ENCODE measurements around the gene KIF5C.

KIF5C gene

DNA sequence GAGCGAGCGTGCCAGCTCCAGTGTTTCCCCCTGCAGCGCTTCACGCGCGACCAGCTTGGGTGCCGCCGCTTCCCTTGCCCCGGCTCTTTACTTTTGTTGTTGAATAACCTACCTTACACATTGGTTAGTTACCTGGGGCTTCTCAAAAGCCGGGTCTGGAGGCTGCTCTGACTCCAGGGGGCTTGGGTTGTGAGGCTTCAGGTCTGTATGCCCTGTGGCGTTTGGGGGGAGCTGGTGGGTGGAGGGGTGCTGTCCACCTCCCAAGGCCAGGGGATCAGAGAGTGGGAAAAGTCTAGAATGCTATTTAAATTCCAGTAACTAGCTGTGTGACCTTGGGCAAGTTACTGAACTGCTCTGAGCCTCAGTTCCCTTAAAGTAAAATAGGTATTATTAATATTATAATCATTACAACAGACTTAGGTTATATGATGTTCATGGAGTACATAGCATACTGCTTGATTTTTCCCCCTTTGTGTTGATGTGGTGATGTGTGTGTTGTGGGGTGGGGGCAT, 164.2 kb downstream of the KIF5C start:
- TF ChIP-seq, protein P1, sequence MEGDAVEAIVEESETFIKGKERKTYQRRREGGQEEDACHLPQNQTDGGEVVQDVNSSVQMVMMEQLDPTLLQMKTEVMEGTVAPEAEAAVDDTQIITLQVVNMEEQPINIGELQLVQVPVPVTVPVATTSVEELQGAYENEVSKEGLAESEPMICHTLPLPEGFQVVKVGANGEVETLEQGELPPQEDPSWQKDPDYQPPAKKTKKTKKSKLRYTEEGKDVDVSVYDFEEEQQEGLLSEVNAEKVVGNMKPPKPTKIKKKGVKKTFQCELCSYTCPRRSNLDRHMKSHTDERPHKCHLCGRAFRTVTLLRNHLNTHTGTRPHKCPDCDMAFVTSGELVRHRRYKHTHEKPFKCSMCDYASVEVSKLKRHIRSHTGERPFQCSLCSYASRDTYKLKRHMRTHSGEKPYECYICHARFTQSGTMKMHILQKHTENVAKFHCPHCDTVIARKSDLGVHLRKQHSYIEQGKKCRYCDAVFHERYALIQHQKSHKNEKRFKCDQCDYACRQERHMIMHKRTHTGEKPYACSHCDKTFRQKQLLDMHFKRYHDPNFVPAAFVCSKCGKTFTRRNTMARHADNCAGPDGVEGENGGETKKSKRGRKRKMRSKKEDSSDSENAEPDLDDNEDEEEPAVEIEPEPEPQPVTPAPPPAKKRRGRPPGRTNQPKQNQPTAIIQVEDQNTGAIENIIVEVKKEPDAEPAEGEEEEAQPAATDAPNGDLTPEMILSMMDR (conservative IDR thresholded peaks at IDR 0.05; ENCODE audit: low read depth, low read length): no peak
- H3K4me3 ChIP-seq (ENCODE audit: low read depth, low read length): no peak overlapping the region
- DNase-seq (ENCODE audit: low read depth): no peak

DNA sequence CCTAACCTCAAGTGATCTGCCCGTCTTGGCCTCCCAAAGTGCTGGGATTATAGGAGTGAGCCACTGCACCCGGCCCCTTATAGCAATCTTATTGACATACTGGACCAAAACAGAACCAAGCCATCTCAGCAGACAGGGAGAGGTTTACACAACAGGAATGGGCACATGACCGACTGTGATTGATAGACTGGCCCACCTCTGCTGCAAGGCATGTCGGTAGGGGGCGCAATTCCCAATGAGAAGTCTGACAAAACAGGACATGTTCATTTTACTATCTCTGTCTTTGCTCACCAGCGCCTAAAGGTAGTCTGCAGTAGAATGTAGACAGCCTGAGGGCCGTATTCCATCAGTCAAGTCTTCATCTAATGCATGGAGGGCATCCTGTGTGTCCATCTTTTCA, 165.4 kb downstream of the KIF5C start:
- H3K4me3 ChIP-seq (ENCODE audit: low read depth, low read length): no peak overlapping the region
- DNase-seq (ENCODE audit: low read depth): peak; percentile 5
- TF ChIP-seq, protein P1 (conservative IDR thresholded peaks at IDR 0.05; ENCODE audit: low read depth, low read length): peak; percentile 44

DNA sequence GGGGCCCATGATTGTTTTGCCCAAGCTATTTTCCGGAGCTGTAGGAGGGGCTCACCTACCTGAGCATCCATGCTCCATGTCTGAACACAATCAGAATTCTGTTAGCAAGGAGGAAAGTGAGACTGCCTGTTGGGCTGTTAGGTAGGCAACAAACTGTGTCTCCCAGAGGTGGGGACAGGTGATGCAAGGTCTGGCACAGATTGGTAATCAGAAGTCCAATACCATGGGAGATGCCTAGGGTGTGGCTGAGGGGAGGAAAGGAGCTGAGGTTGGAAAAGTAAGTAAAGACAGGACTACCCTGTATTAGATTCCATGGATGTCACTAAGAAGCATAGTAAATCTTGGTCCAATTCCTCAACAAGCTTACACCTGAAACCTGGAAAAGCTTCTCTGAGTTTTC, 166.5 kb downstream of the KIF5C start:
- DNase-seq (ENCODE audit: low read depth): no peak
- TF ChIP-seq, protein P1 (conservative IDR thresholded peaks at IDR 0.05; ENCODE audit: low read depth, low read length): no peak
- no peak overlapping the region for H3K4me3 ChIP-seq (ENCODE audit: low read depth, low read length)

DNA sequence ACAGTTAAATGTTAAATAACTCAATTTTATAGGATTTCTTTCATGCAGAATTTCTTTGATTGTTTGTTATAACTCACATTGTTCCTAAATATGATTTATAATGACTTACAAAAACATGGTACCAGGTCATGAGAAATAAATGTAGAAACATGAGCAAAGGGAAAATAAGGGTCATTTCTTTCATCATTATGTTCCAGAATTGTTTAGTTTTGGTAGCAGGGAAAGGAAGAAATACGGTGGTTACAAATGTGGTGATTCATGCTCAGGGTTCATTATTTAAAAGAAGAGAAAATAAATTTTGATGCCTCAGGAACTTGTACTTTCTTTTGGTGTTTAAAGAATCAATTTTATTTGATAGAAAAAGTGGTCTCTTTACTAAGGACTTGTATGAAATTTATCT, 167.9 kb downstream of the KIF5C start:
- TF ChIP-seq, protein P1 (conservative IDR thresholded peaks at IDR 0.05; ENCODE audit: low read depth, low read length): no peak
- DNase-seq (ENCODE audit: low read depth): no peak
- H3K4me3 ChIP-seq (ENCODE audit: low read depth, low read length): no peak overlapping the region

DNA sequence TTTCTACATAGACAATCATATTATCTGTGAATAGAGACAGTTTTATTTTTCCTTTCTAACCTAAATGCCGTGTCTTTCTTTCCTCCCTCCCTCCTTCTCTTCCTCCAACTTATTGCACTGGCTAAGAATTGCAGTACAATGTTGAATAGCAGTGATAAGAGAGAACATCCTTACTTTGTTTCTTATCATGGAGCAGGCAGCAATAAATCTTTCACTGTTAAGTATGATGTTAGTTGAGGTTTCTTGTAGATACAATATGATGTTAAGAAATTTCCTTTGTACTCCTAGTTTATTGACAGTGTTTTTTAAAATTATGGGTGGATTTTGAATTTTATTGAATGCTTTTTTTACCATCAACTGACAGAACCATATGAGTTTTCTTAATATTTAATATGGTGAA, 169.5 kb downstream of the KIF5C start:
- no peak for DNase-seq (ENCODE audit: low read depth)
- TF ChIP-seq, protein P1 (conservative IDR thresholded peaks at IDR 0.05; ENCODE audit: low read depth, low read length): no peak
- H3K4me3 ChIP-seq (ENCODE audit: low read depth, low read length): no peak overlapping the region

DNA sequence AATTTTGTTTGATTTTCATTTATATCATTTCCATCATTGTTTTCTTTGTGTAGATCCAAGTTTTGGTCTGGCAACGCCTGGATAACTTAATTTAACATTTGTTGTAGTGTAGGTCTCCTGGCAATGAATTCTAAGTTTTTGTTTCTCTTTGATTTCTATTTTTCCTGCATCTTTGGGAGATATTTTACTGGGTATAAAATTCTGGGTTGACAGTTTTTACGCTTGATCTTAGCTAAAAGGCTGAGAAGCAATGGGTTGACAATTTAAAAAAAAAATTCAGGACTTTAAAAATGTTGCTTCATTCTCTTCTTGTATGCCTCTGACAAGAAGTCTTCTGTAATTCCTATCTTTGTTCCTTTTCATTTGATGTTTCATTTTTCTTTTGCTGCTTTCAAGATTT, 172.1 kb downstream of the KIF5C start:
- DNase-seq (ENCODE audit: low read depth): no peak
- TF ChIP-seq, protein P1 (conservative IDR thresholded peaks at IDR 0.05; ENCODE audit: low read depth, low read length): no peak
- no peak overlapping the region for H3K4me3 ChIP-seq (ENCODE audit: low read depth, low read length)

DNA sequence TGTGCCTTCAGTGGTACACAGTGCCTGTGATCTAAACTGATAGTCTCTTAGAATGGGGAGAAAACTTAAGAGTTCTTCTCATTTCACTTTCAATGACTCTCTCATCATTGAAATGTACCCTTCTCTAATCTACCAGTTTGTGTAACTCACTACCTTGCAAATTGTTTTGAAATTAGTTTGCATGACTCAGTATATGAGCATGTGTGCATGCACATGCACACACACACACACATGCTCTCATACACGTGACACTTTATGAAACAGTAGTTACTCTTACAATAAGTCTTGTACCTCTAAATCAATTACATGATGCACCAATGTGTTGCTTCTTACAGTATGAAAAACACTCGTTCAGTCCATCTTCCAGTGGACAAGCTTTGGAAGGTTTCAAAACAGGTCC, 174.1 kb downstream of the KIF5C start:
- no peak for DNase-seq (ENCODE audit: low read depth)
- H3K4me3 ChIP-seq (ENCODE audit: low read depth, low read length): no peak overlapping the region
- TF ChIP-seq, protein P1 (conservative IDR thresholded peaks at IDR 0.05; ENCODE audit: low read depth, low read length): no peak

Measured in choroid plexus epithelial cell (primary cell).